IMR-90 (cell line): ENCODE data around the gene ITIH4. TPM values are rescaled to one million over a fixed set of nuclear protein-coding genes. Genes with fewer than 3 reads are reported as not detected.
A peak's percentile ranks its signal among the peaks of the same experiment; 100 is the strongest.

ENCODE experiments used
- ATAC-seq: fragments of 200-7000 bp; cut with Tn5 transposase; 2 replicates; pipeline ENCODE4 v1.9.1; 2020; ENCODE audit warnings: low read depth, mild to moderate bottlenecking, moderate library complexity
- BruUV-seq: library from RNA; stranded (reverse); fragments of 400-500 nt; replicated peaks from 2 replicates; lab custom pipeline; 2021; lab: Mats Ljungman, UMichigan
- CTCF ChIA-PET: fragments of 300-600 bp; formaldehyde crosslinking; extraction: SDS; loops from one replicate; lab custom pipeline; 2021; ENCODE audit warnings: antibody characterized with exemption; lab: Yijun Ruan, JAX
- POLR2A ChIA-PET: fragments of 300-600 bp; sonication (Branson Sonifier 250); formaldehyde crosslinking; loops from one replicate; lab custom pipeline; 2022; ENCODE audit warnings: antibody characterized with exemption; ENCODE audit not compliant: unreplicated experiment; lab: Charles Lee
- DNase-seq: peaks from one replicate; pipeline ENCODE4 v3.0.0; 2013
- H2AFZ ChIP-seq: replicated peaks from 2 replicates; pipeline ENCODE3; 2013; ENCODE audit warnings: low read length, mild to moderate bottlenecking; ENCODE audit not compliant: poor library complexity
- H2AK5ac ChIP-seq: 2 replicates; pipeline ENCODE4 v1.6.1; 2013; ENCODE audit warnings: low read depth, low read length, inconsistent platforms
- H2AK9ac ChIP-seq: replicated peaks from 2 replicates; pipeline ENCODE3; 2013; ENCODE audit warnings: mild to moderate bottlenecking, low read depth, low read length, moderate library complexity; ENCODE audit not compliant: poor library complexity
- H2BK120ac ChIP-seq: 2 replicates; pipeline ENCODE4 v1.6.1; 2013; ENCODE audit warnings: low read depth, low read length, inconsistent platforms
- H2BK15ac ChIP-seq: 3 replicates; pipeline ENCODE4 v1.6.1; 2013; ENCODE audit warnings: low read depth, low read length, inconsistent platforms
- H2BK20ac ChIP-seq: 2 replicates; pipeline ENCODE4 v1.6.1; 2013; ENCODE audit warnings: low read depth, mild to moderate bottlenecking, inconsistent platforms, low read length, moderate library complexity
- H2BK5ac ChIP-seq: 2 replicates; pipeline ENCODE4 v1.6.1; 2013; ENCODE audit warnings: mild to moderate bottlenecking, low read depth, low read length, inconsistent platforms; ENCODE audit not compliant: poor library complexity, severe bottlenecking
- H3K14ac ChIP-seq: replicated peaks from 2 replicates; pipeline ENCODE4 v1.6.1; 2013; ENCODE audit warnings: low read depth, low read length, inconsistent platforms
- H3K18ac ChIP-seq: 2 replicates; pipeline ENCODE4 v1.6.1; 2013; ENCODE audit warnings: low read depth, low read length, control low read depth
- H3K23ac ChIP-seq: 2 replicates; pipeline ENCODE4 v1.6.1; 2013; ENCODE audit warnings: low read depth, low read length, inconsistent platforms
- H3K27ac ChIP-seq: 2 replicates; pipeline ENCODE4 v1.5.1; 2013; ENCODE audit warnings: mild to moderate bottlenecking, control low read depth, low read length; ENCODE audit not compliant: insufficient read depth
- H3K27me3 ChIP-seq: 2 replicates; pipeline ENCODE4 v1.6.1; 2013; ENCODE audit warnings: low read length; ENCODE audit not compliant: control insufficient read depth, insufficient read depth
- H3K36me3 ChIP-seq: 2 replicates; pipeline ENCODE4 v1.6.1; 2013; ENCODE audit warnings: low read length, mixed read lengths; ENCODE audit not compliant: control insufficient read depth, insufficient read depth
- H3K4ac ChIP-seq: 2 replicates; pipeline ENCODE4 v1.6.1; 2013; ENCODE audit warnings: low read depth, low read length, inconsistent platforms
- H3K4me1 ChIP-seq: 2 replicates; pipeline ENCODE4 v1.6.1; 2013; ENCODE audit warnings: low read length, mixed read lengths; ENCODE audit not compliant: control insufficient read depth, insufficient read depth
- H3K4me2 ChIP-seq: 2 replicates; pipeline ENCODE4 v1.6.1; 2013; ENCODE audit warnings: low read depth, mild to moderate bottlenecking, control low read depth, low read length, moderate library complexity
- H3K4me3 ChIP-seq: 2 replicates; pipeline ENCODE4 v1.5.1; 2013; ENCODE audit warnings: low read depth, mild to moderate bottlenecking, control low read depth, low read length, moderate library complexity; ENCODE audit not compliant: insufficient read depth
- H3K56ac ChIP-seq: 2 replicates; pipeline ENCODE4 v1.6.1; 2013; ENCODE audit warnings: low read length, inconsistent platforms; ENCODE audit not compliant: insufficient read depth; ENCODE audit errors: extremely low read depth
- H3K79me1 ChIP-seq, 2 experiments: 2 replicates each; pipeline ENCODE4 v1.6.1; 2013; ENCODE audit warnings: low read length in 2 of 2, inconsistent platforms in 1 of 2, low read depth in 1 of 2
- H3K9ac ChIP-seq: 2 replicates; pipeline ENCODE4 v1.6.1; 2013; ENCODE audit warnings: low read depth, low read length, control low read depth
- H3K9me1 ChIP-seq: 2 replicates; pipeline ENCODE4 v1.6.1; 2013; ENCODE audit warnings: low read length, inconsistent platforms; ENCODE audit not compliant: insufficient read depth
- H3K9me3 ChIP-seq: 2 replicates; pipeline ENCODE4 v1.6.1; 2013; ENCODE audit warnings: low read length; ENCODE audit not compliant: control insufficient read depth, insufficient read depth
- H4K20me1 ChIP-seq: 2 replicates; pipeline ENCODE4 v1.6.1; 2013; ENCODE audit warnings: low read length, inconsistent platforms; ENCODE audit not compliant: insufficient read depth
- H4K5ac ChIP-seq: 2 replicates; pipeline ENCODE4 v1.6.1; 2013; ENCODE audit warnings: mild to moderate bottlenecking, low read depth, low read length, control low read depth
- H4K8ac ChIP-seq, 2 experiments: 2 replicates each; pipeline ENCODE4 v1.6.1; 2013; ENCODE audit warnings: low read depth in 2 of 2, low read length in 2 of 2, control low read depth in 1 of 2, inconsistent platforms in 1 of 2
- H4K91ac ChIP-seq: 2 replicates; pipeline ENCODE4 v1.6.1; 2013; ENCODE audit warnings: low read depth, low read length, inconsistent platforms; ENCODE audit not compliant: insufficient read depth
- CHD1 ChIP-seq: IDR thresholded peaks from 2 replicates; pipeline ENCODE4 v1.6.1; 2012; ENCODE audit warnings: low read depth, low read length, improper control_type of control experiment
- MAZ ChIP-seq: IDR thresholded peaks from 2 replicates; pipeline ENCODE4 v1.6.1; 2012; ENCODE audit warnings: low read depth, mild to moderate bottlenecking, low read length, improper control_type of control experiment, moderate library complexity, borderline replicate concordance
- MXI1 ChIP-seq: IDR thresholded peaks from 2 replicates; pipeline ENCODE4 v1.6.1; 2012; ENCODE audit warnings: low read depth, mild to moderate bottlenecking, low read length, moderate library complexity, borderline replicate concordance
- NFE2L2 ChIP-seq: fragments of 150-350 bp; IDR thresholded peaks from 2 replicates; pipeline ENCODE4 v1.6.1; 2016; ENCODE audit warnings: low read depth, mild to moderate bottlenecking, low read length
- SMC3 ChIP-seq: fragments of 150-350 bp; IDR thresholded peaks from 2 replicates; pipeline ENCODE4 v1.6.1; 2016; ENCODE audit warnings: low read depth, mild to moderate bottlenecking, antibody characterized with exemption, low read length, moderate library complexity
- WGBS, 2 experiments: methylation state at CpG; one replicate each; pipeline versions ENCODE4 v1.1.5 to v1.1.7; 2013; ENCODE audit warnings: missing lambda C conversion rate in 2 of 2; ENCODE audit not compliant: insufficient read length in 1 of 2; ENCODE audit errors: extremely low coverage in 2 of 2; 5-methylcytosine and 5-hydroxymethylcytosine counted together
- dilution Hi-C: fragments of 300-500 bp; cut with HindIII; formaldehyde crosslinking; loops from one replicate; pipeline ENCODE4 v1.14.3; 2018; ENCODE audit warnings: low sequenced_read_pairs; ENCODE audit not compliant: unreplicated experiment
- in situ Hi-C: fragments of 300-500 bp; cut with MboI; formaldehyde crosslinking; loops from 3 replicates; pipeline ENCODE4 v1.14.3; 2019; ENCODE audit warnings: low sequenced_read_pairs, inconsistent platforms, mixed read lengths
- intact Hi-C: fragments of 100-400 bp; cut with micrococcal nuclease; formaldehyde crosslinking; loops from 2 replicates; pipeline ENCODE4 v1.10.0; 2022
- polyA plus RNA-seq, 3 experiments: library from polyadenylated mRNA; depleted of rRNA; stranded (reverse); fragments of >200 nt; gene quantifications; 2 replicates each; pipeline ENCODE4 v1.2.3, GENCODE V29; 2012; ENCODE audit warnings: low replicate concordance in 1 of 3
- total RNA-seq: library from RNA; depleted of rRNA; stranded (reverse); fragments of >200 nt; gene quantifications from 2 replicates; pipeline ENCODE4 v1.2.3, GENCODE V29; 2012
- TF ChIP-seq, protein P1 (sequence below): conservative IDR thresholded peaks from 2 replicates; pipeline ENCODE4 v1.5.1; 2012; ENCODE audit warnings: mild to moderate bottlenecking, low read depth, low read length, improper control_type of control experiment

The ITIH4 gene
- total and polyA plus RNA-seq, 2 of the 4 experiments (the other 2 are of a cell fraction): 0.26 to 0.36 TPM

GRCh38 chr3:52845691-52846431 is 15.4 kb upstream of the ITIH4 start:
- no peak overlapping the region for H3K27ac ChIP-seq
- no peak overlapping the region for H3K4me3 ChIP-seq
- H3K9me3 ChIP-seq: no peaks in the 10 kb centered on the region
- TF ChIP-seq MAZ: no peak
- no peak for TF ChIP-seq CHD1
- 0 out of 2 replicates have a peak, but pooled peaks have one; percentile 7 for TF ChIP-seq SMC3
- TF ChIP-seq, protein P1, sequence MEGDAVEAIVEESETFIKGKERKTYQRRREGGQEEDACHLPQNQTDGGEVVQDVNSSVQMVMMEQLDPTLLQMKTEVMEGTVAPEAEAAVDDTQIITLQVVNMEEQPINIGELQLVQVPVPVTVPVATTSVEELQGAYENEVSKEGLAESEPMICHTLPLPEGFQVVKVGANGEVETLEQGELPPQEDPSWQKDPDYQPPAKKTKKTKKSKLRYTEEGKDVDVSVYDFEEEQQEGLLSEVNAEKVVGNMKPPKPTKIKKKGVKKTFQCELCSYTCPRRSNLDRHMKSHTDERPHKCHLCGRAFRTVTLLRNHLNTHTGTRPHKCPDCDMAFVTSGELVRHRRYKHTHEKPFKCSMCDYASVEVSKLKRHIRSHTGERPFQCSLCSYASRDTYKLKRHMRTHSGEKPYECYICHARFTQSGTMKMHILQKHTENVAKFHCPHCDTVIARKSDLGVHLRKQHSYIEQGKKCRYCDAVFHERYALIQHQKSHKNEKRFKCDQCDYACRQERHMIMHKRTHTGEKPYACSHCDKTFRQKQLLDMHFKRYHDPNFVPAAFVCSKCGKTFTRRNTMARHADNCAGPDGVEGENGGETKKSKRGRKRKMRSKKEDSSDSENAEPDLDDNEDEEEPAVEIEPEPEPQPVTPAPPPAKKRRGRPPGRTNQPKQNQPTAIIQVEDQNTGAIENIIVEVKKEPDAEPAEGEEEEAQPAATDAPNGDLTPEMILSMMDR: peak; percentile 23; the same call in 1 of the 2 replicates
- TF ChIP-seq MXI1: no peak
- no peak for TF ChIP-seq NFE2L2
- CTCF ChIA-PET: interaction anchor here (0.5 to 0.7 kb wide), 2 partner anchors 138 to 237 kb away, joined by 3 read pairs; no protein-coding TSS in a partner anchor
- H4K5ac ChIP-seq: no peak overlapping the region
- no peak overlapping the region for H3K56ac ChIP-seq
- H2BK120ac ChIP-seq: no peak overlapping the region
- in situ Hi-C loops (no loop called here), intact Hi-C loops (no loop called here), dilution Hi-C loops (no loop called here)
- peaks cover 9% of the 10 kb centered on the region; the same call in 1 of the 2 replicates for H3K4me1 ChIP-seq
- no peak overlapping the region for H3K4me2 ChIP-seq
- no peak overlapping the region for H3K18ac ChIP-seq
- no peak overlapping the region for H3K9ac ChIP-seq
- no peak overlapping the region for H3K4ac ChIP-seq
- DNase-seq (no peak), ATAC-seq (peak; percentile 41; the same call in 1 of the 2 replicates)
- no peak overlapping the region for H4K91ac ChIP-seq
- no peak overlapping the region for H2BK5ac ChIP-seq
- no peak overlapping the region for H3K23ac ChIP-seq
- POLR2A ChIA-PET: no interaction called here
- H2AFZ ChIP-seq: no peak overlapping the region
- H3K36me3 ChIP-seq: peaks cover 19% of the 10 kb centered on the region
- no peaks in the 10 kb centered on the region; the same call in 1 of the 2 replicates for H4K20me1 ChIP-seq
- no peaks in the 10 kb centered on the region; a peak in 1 of 4 replicates for H3K79me1 ChIP-seq
- WGBS, 2 experiments: no CpG with 5 or more reads among the region's 7 CpGs
- H3K14ac ChIP-seq: no peak overlapping the region
- no peaks in the 10 kb centered on the region for H3K27me3 ChIP-seq
- no peak overlapping the region for H2AK5ac ChIP-seq
- no TSS peak for BruUV-seq
- H3K9me1 ChIP-seq: peaks cover 4% of the 10 kb centered on the region; the same call in 1 of the 2 replicates
- H4K8ac ChIP-seq: no peak overlapping the region
- H2AK9ac ChIP-seq: no peak overlapping the region
- no peak overlapping the region for H2BK20ac ChIP-seq
- H2BK15ac ChIP-seq: no peak overlapping the region
